H4 (cell line): Measurements from ENCODE around the gene C1orf167. TPM values are rescaled to one million over a fixed set of nuclear protein-coding genes. Genes with fewer than 3 reads are reported as not detected.

ENCODE experiments used
- DNase-seq: peaks from one replicate; pipeline ENCODE4 v3.0.0-alpha.2; 2015; ENCODE audit warnings: low spot score
- total RNA-seq: library from RNA; depleted of rRNA; stranded (reverse); fragments of >200 nt; shearing (Covaris generic); gene quantifications from 2 replicates; pipeline ENCODE4 v1.2.3, GENCODE V29; 2014

C1orf167 gene
- total RNA-seq, 1 experiment from 2014 or later: not detected

DNA sequence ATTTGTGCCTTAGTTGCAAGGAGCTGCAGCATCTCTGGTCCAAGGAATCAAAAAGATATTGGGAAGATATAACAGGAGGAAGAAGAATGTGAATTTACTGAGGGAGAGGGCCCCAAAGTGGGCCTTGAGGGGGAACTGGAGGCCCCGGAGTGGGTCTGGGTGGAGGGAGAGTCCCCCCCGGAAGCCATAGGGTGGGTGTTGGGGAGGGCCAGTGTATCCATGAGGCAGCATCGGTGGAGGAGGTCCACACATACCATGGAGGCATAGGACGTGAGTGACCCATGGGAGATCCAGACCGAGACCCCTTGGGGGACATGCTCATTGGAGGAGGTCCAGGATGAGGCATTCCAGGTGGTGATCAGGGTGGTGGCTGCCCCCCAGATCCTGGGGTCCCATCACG, 708 bp upstream of the C1orf167 start:
- no peak for DNase-seq

DNA sequence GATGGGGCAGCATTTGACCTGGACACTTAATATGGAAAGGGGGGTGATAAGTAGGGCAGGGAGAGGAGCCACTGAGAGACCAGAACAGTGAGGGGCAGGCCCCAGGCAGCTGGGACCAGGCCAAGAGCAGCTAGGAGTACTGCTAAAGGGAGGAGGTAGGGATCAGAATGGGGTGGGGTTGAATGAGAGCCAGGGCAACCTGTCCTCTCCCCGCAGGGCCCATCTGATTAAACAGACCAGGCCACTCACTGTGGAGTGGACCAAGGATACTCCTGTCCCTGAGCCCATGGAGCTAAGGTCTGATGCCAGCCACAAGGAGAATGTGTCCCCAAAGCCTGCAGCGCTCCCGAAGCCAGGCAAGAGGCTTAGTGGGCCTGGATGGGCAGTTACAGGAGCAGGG, 2.1 kb downstream of the C1orf167 start:
- DNase-seq: no peak

DNA sequence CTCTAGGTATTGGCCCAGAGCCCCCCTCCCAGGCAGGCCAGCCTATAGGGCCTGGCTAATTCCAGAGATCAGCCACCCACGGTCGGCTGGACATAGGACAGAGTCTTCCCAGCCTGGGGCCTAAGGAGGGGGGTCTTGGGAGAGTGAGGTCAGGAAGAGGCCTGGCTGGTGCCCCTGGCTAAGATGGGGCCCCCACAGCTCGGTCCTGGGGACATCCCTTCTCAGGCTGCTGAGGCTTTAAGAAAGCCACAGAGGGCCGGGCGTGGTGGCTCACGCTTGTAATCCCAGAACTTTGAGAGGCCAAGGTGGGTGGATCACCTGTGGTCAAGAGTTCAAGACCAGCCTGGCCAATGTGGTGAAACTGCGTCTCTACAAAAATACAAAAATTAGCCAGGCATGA, 2.5 kb downstream of the C1orf167 start:
- no peak for DNase-seq

DNA sequence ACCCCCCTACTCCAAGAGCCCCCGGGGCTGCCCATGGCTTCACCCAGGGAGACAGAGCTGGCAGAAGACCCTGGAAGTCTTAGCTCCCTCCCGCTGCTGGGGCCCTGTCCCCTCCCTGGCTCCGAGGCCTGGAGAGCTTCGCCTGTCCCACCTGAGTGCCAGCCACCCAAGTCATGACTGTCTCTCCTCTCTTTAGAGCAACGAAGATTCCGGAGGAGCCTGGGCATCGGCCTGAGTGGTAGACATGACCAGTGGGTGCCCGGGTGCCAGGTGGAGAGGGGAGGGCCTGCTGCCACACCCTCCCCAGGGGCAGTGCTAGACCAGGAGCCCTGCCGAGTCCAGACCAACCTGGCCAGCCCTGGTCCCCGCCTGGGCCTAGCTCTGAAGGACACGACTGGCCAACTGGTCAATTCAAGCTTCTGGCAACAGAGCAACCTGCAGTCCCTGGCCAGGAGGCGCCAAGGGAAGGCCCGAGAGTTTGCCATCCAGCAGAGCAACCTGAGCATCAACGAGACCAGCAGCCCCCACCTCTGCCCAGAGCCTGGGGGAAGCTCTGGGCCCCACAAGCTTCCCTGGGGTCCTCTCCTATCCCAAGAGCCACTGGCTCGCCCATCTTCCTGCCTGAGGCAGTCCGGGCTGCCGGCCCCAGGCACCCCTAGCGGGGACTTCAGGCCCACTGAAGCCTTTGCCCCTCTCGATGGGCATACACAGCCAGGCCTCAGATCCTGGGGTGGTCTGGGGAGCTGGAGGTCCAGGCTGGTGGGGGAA, 3.9 kb downstream of the C1orf167 start:
- no peak for DNase-seq

DNA sequence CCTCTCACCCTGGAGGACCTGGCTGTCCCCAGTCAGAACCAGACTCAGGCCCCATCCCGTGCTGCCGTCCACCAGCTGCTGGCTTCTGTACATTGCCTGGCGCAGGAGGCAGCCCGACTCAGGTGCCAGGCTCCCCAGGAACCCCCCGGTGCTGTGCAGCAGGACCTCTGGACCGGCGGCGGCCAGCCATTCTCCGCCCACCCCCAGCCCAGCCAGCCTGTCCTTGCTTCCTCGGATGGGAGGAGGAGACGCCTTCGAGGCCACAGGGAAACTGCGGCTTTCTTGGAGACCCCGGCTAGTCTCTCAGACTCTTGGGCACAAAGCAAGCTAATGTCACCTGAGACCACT, 4.4 kb downstream of the C1orf167 start:
- DNase-seq: no peak

DNA sequence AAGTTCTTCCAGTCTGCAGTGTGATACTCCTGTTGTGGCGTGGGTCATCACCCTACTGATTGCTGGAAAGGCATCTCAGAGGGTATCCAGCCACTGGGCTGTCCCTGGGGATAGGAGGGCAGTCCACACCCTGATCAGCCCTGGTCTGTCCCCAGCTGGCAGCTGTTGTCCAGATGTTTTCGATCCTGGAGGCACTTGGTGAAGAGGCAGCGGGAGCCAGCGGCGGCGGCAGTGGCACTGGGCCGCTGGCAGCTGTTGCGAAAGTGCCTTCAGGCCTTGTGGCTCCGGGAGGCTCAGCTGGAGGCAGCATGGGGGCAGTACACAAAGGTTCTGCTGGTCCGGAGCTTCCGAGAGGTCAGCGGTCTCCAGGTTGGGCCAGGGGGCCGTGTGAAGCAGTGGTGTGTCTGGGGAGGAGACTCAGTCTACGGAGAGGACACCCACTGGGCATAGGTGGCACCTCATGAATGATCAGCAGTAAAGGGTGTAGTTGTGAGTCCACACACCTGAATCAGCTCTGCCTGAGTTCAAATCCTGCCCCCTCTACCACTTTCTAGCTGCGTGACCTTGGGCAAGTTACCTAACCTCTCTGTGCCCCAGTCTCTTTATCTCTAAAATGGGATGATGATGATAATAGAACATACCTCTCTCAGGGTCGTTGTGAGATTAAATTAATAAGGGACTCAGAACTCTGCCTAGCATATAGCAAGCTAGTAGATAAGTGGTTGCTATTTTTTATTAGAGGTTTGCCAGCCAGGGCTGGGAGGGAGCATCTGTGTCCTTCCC, 6.1 kb downstream of the C1orf167 start:
- DNase-seq: no peak

DNA sequence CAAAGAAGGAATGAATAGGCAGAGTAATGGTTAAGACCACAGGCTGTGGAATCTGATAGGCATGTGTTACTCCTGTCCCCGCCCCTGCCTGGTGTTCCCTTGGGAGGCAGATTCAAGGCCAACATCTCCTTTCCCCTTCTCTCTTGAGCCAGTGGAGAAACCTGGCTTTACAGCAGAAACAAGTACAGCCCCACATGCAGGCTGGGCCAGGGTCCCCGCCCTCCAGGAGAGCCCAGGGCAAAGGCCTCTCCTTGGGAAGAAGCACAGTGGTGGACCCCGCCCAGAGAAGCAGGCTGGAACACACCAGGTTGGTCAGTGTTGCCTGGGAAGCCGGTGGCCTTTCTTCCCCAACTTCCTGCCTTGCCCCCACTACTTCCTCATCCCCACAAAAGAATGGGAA, 6.8 kb downstream of the C1orf167 start:
- no peak for DNase-seq

DNA sequence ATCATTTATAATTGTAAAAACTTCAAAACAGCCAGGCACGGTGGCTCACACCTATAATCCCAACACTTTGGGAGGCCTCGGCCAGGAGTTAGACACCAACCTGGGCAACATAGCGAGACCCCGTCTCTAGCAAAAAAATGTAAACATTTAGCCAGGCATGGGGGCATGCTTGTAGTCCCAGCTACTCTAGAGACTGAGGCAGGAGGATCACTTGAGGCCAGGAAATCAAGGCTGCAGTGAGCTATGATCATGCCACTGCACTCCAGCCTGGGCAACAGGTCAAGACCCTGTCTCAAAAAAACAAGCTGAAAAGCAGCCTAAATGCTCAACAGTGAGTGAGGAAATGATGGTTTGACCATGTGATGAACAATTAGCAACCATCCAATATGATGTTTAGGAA, 7.3 kb downstream of the C1orf167 start:
- DNase-seq: no peak

DNA sequence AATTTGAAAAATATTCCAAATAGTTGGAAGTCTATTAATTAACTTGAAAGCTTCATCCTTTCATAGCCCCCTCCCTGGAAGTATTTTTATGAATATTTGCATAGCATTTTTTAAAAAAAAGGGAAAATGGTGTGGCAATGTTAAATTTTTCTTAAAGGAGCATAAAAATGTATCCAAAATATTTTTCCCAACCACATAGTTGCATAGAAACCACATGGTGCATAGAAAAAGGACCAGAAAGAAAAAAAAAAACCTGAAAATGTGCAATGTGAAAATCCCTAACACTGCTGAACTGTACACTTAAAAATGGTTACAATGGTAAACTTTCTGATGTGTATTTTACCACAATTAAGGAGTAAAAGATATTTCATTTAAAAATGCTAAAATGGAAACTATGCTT, 8.0 kb downstream of the C1orf167 start:
- no peak for DNase-seq

DNA sequence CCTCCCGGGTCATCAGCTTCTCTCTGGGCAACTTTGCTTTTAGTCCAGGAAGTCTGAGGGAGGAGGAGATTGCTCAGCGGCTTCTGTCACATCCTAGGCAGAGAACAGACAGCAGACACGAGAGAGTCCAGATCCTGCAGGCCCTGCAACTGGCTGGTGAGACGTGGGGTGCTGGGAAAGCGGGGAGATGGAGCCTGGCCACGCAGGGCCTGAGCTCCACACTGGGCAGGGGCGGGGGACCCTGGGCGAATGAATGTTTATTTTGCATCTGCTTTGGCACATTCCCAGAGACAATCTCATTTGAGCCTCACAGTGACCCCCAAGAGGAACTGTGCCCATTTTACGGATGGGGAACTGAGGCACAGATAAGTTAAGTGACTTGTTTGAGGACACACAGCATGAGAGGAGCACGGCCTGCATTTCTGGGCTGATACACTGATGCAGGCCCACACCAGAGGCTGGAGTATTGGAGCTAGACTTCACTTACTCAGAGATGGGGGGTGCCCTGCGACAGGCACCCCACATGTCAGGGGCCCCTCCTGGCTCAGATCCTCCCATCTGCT, 9.6 kb downstream of the C1orf167 start:
- no peak for DNase-seq

DNA sequence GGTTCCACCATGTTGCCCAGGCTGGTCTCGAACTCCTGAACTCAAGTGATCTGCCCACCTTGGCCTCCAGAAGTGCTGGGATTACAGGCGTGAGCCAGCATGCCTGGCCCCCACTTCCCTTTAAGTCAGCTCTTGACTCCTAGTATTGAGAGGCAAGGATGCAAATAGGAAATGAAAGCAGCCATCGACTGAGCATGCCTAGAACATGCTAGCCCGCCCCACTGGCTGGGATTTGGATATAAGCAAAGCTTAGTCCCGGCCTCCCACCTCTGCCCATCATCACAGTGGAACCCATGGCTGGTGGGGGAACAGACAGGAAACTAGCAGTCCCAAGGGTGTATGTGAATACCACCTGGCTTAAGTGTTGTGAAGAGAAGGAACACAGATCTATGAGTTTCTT, 10.5 kb downstream of the C1orf167 start:
- no peak for DNase-seq

DNA sequence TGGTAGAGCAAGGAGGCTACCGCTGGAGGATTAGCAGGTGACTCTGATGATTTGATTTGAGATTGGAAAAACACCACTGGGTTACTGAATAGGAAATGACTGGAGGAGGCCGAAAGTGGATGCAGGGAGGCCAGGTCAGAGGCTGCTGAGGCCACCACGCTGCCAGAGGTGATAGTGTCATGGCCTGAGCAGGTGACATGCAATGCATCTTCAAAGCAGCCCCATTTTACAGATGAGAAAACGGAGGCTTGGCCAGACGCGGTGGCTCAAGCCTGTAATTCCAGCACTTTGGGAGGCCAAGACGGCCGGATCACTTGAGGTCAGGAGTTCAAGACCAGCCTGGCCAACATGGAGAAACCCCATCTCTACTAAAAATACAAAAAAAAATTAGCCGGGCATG, 12.8 kb downstream of the C1orf167 start:
- DNase-seq: no peak

DNA sequence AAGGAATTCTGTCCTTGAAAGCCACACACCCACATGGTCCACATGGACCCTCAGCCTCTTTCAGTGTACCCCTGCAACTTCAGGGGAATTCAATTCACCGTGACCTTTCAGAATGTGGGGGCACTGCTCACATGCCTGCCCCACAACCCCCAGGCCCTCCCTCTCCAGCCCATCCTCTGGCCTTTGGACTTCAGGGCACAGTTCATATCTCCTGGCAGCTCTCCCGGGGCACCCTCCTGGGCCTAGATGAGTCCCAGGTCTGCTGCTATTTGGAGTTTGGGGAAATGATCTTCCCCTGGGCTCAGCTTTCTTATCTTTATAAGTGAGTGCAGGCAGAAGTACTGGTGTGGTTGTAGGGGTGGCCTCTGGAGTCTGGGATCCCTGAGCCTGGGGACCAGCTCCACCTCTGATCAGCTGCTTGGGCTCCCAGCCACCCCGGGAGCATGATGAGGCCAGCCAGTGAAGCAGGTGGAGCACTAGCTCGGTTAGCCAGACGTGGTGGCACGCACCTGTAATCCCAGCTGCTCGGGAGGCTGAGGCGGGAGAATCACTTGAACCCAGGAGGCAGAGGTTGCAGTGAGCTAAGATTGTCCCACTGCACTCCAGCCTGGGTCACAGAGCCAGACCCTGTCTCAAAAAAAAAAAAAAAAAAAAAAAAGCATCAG, 15.8 kb downstream of the C1orf167 start:
- DNase-seq: no peak

DNA sequence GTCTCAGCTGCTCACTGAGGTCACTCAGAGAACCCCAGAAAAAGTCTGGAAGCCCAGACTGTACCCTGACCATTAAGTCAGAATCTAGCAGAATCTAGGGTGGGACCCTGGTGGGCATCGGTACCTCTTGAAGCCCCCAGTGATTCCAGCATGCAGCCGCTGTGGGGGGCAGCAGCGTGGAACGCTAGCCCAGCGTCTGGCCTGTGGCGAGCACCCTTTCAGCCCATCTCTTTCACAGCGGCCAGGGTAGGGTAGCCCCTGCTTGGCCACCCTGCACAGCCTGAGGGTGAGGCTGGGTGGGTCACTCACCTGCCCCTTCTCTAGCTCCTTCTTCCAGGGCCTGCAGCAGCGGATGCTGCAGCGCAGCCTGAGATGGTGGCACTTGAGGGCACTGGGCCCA, 16.3 kb downstream of the C1orf167 start:
- no peak for DNase-seq

DNA sequence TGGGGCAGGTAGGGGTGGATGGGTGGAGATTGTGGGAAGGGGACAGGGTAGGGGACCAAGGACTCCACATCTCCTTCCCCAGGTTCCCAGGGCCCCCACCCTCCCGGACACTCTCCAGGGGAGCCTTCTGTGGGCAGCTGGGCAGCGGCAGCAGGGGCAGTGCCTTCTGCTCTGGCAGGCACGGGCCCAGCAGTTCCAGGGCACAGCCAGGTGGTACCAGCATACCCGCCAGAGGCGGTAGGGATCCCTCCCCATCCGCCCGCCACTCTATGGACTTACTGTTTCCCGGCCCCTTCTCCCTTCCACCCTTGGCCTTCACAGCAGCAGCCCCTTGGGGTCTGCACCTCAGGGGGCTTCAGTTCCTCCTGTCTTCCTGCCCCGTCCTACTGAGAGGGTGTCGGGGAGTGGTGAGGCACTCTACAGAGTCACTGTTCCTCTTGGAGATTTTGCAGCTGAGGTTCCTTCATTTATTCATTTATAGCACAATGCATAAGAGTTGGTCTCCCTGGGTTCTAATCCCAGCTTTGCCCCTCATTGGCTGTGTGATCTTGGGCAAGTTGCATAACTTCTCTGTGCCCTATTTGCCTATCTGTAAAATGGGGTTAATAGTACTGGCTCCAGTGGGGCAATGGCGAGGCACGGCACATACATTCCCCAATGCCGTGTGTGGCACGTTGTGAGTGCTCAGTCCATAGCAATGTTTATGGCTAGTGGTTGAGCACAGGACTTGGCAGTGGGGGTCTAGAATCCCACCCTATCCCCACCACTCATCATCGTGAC, 17.0 kb downstream of the C1orf167 start:
- DNase-seq: no peak

DNA sequence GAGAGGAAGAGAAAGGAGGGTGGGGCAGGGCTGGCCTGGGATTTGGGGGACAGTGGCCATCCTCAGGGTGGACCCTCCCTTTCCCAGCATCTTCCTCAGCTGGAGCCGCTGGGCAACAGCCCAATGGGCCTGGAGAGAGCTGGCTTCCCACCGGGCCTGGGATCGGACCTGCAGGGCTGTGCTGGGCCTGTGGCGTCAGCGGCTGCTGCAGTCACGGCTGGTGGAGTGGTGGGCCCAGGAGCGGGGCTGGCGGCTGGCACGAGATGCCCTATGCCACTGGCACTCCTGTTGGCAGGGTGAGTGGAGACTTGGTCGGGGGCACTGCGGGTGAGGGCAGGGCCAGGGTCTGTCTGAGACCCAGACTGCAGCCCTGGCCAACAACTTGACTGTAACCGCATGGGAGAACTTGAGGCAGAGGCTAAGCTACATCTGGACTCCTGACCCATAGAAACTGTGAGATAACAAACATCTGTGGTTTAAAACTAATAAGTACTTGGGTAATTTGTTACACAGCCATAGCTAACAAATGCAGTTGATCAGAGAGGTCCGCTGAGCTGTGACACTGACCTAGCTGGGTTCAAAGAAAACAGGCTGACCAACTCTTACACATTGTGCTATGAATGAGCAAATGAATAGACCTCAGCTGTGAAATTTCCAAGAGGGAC, 17.9 kb downstream of the C1orf167 start:
- DNase-seq: no peak

DNA sequence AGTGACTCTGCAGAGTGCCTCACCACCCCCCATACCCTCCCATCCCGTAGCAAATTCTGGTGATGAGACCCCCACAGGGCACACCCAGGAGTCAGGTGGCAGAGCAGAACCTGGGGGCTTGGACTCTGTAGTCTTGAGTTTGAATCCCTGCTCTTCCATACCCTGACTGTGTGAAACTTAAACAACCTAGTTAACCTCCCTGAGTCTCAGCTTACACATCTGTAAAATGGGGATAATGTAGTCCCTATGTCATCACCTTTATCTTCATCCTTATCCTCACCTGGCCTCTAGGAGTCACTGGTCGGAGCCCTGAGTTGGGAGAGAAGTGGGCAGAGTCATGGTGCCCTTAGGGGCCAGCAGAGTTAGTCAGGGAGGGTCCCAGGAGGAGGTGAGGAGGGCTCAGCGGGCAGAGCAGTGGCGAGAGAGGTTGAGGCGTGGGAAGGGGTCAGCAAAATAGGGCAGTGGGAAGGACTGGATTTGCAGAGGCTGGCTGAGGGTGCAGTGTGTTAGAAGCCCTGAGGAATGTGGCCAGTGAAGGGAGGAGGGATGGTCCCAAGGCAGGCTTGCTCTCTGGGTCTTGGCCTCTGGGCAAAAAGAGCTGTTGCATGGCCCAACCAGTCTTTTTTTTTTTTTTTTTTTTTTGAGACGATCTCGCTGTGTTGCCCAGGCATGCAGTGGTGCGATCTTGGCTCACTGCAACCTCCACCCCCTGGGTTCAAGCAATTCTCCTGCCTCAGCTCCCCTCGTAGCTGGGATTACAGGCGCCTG, 18.6 kb downstream of the C1orf167 start:
- DNase-seq: no peak

DNA sequence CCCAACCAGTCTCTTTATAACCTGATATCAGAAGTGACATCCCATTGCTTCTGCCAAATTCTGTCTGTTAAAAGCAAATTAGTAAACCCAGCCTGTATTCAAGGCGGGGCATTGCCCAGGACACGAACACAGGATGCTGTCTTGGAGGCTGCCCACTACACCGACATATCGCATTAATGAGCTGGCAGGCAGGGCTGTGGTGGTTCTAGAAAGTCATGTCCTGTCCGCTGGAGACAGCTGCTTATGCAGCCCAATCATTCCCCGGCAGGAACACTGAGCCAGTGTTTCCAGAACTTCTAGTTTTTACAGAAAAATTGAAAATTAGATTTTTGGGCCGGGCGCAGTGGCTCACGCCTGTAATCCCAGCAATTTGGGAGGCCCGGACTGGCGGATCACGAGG, 19.3 kb downstream of the C1orf167 start:
- DNase-seq: no peak

DNA sequence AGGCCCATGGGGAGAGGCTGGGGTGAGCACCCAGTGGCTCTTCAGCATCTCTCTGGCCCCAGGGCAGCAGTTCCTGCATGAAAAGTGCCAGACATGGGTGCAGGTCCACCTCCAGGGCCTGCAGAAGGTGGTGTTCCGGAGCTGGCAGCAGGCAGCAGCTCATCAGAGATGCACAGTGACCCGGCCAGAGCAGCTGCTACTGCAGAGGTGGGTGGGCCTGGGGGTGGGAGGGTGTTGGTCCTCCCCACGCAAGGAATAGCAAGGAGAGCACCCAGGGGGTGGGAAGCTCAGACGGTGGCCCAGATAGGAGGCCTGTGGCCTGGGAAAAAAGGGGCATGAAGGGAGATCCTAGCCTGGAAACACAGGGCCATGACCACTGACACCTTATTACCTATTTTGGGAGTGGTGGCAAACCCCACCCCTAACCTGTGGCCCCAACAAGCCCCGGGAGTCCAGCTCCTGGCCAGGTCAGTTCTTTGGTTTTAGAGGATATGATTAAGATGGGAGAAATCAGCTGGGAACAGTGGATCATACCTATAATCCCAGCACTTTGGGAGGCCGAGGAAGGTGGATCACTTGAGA, 20.2 kb downstream of the C1orf167 start:
- no peak for DNase-seq

DNA sequence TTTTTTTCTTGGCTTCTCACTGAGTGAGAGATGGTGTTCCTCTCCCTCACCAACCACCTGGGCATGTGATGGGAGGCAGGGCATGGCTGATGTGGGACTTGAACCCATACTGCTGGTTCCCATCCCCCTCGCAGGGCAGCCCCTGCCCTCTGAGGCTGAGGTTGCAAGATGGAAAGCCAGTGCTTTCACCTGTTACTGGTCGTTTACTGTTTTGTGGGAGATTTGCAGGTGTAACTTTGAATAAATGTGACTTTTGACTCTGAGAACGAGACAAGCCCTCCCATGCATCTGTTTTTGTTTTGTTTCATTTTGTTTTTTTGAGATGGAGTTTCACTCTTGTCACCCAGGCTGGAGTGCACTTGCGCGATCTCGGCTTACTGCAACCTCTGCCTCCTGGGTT, 21.6 kb downstream of the C1orf167 start:
- DNase-seq: no peak
